ENCODE data around the gene CYSLTR1. TPM values are rescaled to one million over a fixed set of nuclear protein-coding genes. Genes with fewer than 3 reads are reported as not detected.

The CYSLTR1 gene
- total RNA-seq = 1 to 10 TPM; 1.2 to 1.6 (median 1.5) TPM
- long read RNA-seq, donor 1 = 0 reads
- long read RNA-seq, donor 2, partial matches to known transcripts = 0 of 1 reads
- long read RNA-seq, donor 2, other reads (novel, unspliced or antisense) = 0 of 1 reads

GRCh38 chrX:78327370-78328086, at the start of gene CYSLTR1:
Gene CYSLTR1 (minus strand): TSS chrX:78327611. CDS start chrX:78273746, 53,865 bp downstream.
- peak; percentile 56 for ATAC-seq
- DNase-seq = peak in 1 of 3 donors; percentile 10

GRCh38 chrX:78377186-78377585, 49.8 kb upstream of the CYSLTR1 start:
- Histone ChIP-seq H3K36me3 (ENCODE audit: low read depth) (no peaks in the 10 kb centered on the region), H3K4me1 (ENCODE audit: low read depth) (no peaks in the 10 kb centered on the region), H3K4me3 (no peak overlapping the region), H3K9me3 (no peaks in the 10 kb centered on the region)
- no peak for ATAC-seq
- intact Hi-C loops (cut with DNase I, micrococcal nuclease) = no loop called here
- TF ChIP-seq CTCF (IDR thresholded peaks at IDR 0.05) = no peak
- DNase-seq = no peak

More at GRCh38 chrX:78327370-78328086, at the start of gene CYSLTR1:
- Histone ChIP-seq H3K4me3 (no peak within 1 kb of the TSS), H3K4me1 (ENCODE audit: low read depth) (no peaks in the 10 kb centered on the region), H3K36me3 (ENCODE audit: low read depth) (no peaks in the 10 kb centered on the region), H3K9me3 (no peaks in the 10 kb centered on the region)
- no peak for TF ChIP-seq CTCF (IDR thresholded peaks at IDR 0.05)
- intact Hi-C loops (cut with DNase I, micrococcal nuclease) = no loop called here

- Histone ChIP-seq H3K9me3 (no peaks in the 10 kb centered on the region), H3K4me3 (no peak overlapping the region), H3K36me3 (ENCODE audit: low read depth) (no peaks in the 10 kb centered on the region), H3K4me1 (ENCODE audit: low read depth) (no peaks in the 10 kb centered on the region)
- intact Hi-C loops (cut with DNase I, micrococcal nuclease) = no loop called here
- DNase-seq (no peak), ATAC-seq (peak; percentile 82)
- TF ChIP-seq CTCF (IDR thresholded peaks at IDR 0.05) = no peak
Measured at GRCh38 chrX:78375894-78376293, 48.5 kb upstream of the CYSLTR1 start.

GRCh38 chrX:78366576-78366975, 39.2 kb upstream of the CYSLTR1 start:
- ATAC-seq = no peak
- H3K9me3 ChIP-seq = no peaks in the 10 kb centered on the region
- H3K36me3 ChIP-seq (ENCODE audit: low read depth) = no peaks in the 10 kb centered on the region
- DNase-seq = no peak
- no peak overlapping the region for H3K4me3 ChIP-seq
- no peak for TF ChIP-seq CTCF (IDR thresholded peaks at IDR 0.05)
- intact Hi-C loops (cut with DNase I, micrococcal nuclease) = no loop called here
- H3K4me1 ChIP-seq (ENCODE audit: low read depth) = no peaks in the 10 kb centered on the region

- intact Hi-C loops (cut with DNase I, micrococcal nuclease) = no loop called here
- no peak for TF ChIP-seq CTCF (IDR thresholded peaks at IDR 0.05)
- Histone ChIP-seq H3K4me3 (no peak overlapping the region), H3K4me1 (ENCODE audit: low read depth) (no peaks in the 10 kb centered on the region), H3K9me3 (no peaks in the 10 kb centered on the region), H3K36me3 (ENCODE audit: low read depth) (no peaks in the 10 kb centered on the region)
- no peak for ATAC-seq
- no peak for DNase-seq
Measured at GRCh38 chrX:78357342-78358055, 30.1 kb upstream of the CYSLTR1 start.

Data from mucosa of descending colon (tissue), 3 donors.